ENCODE data around the gene PTPN4. TPM values are rescaled to one million over a fixed set of nuclear protein-coding genes. Genes with fewer than 3 reads are reported as not detected.
A peak's percentile ranks its signal among the peaks of the same experiment; 100 is the strongest.

PTPN4 gene
- polyA plus RNA-seq, 1 donor from 2014 or later: 22.0 TPM

GRCh38 chr2:119751706-119752105 lies 8.0 kb upstream of the PTPN4 start:
- Histone ChIP-seq H3K4me2 (ENCODE audit: low read length) (no peak overlapping the region), H4K20me1 (ENCODE audit: insufficient read depth) (no peaks in the 10 kb centered on the region), H3K9ac (ENCODE audit: low read length) (no peak overlapping the region), H3K9me3 (ENCODE audit: low read length) (no peaks in the 10 kb centered on the region), H3K9me2 (ENCODE audit: insufficient read depth, low read length) (no peaks in the 10 kb centered on the region), H2AFZ (ENCODE audit: low read depth, low read length) (no peak overlapping the region), H3K27me3 (ENCODE audit: insufficient read depth, low read depth, low read length) (no peaks in the 10 kb centered on the region), H3K79me2 (replicated peaks; ENCODE audit: insufficient read depth, low read length) (no peaks in the 10 kb centered on the region), H3K36me3 (ENCODE audit: insufficient read depth, low read length) (no peaks in the 10 kb centered on the region), H3K4me3 (ENCODE audit: low read length) (no peak overlapping the region), H3K27ac (ENCODE audit: low read length) (no peak overlapping the region), H3F3A (ENCODE audit: insufficient read depth, low read length, poor library complexity, severe bottlenecking) (no peaks in the 10 kb centered on the region)
- no peak for TF ChIP-seq POLR2AphosphoS5 (IDR thresholded peaks at IDR 0.05)
- TF ChIP-seq EZH2 (IDR thresholded peaks at IDR 0.05; ENCODE audit: borderline replicate concordance, insufficient read depth, low read length, poor library complexity, severe bottlenecking): no peak
- TF ChIP-seq TAF1 (IDR thresholded peaks at IDR 0.05; ENCODE audit: low read depth): no peak
- no peak for TF ChIP-seq REST (IDR thresholded peaks at IDR 0.05; ENCODE audit: borderline replicate concordance)
- no peak for TF ChIP-seq EP300 (conservative IDR thresholded peaks at IDR 0.05; ENCODE audit: poor library complexity, severe bottlenecking)
- TF ChIP-seq MXI1 (conservative IDR thresholded peaks at IDR 0.05; ENCODE audit: poor library complexity, severe bottlenecking): no peak
- TF ChIP-seq SMC3 (conservative IDR thresholded peaks at IDR 0.05; ENCODE audit: poor library complexity): no peak
- TF ChIP-seq CTCF (IDR thresholded peaks at IDR 0.05; ENCODE audit: poor library complexity, severe bottlenecking): no peak
- TF ChIP-seq RAD21 (conservative IDR thresholded peaks at IDR 0.05): no peak

- no peak overlapping the region for H3K4me2 ChIP-seq (ENCODE audit: low read length)
- H3K36me3 ChIP-seq (ENCODE audit: insufficient read depth, low read length): no peaks in the 10 kb centered on the region
- H3K9me3 ChIP-seq (ENCODE audit: low read length): no peaks in the 10 kb centered on the region
- H4K20me1 ChIP-seq (ENCODE audit: insufficient read depth): no peaks in the 10 kb centered on the region
- H3K79me2 ChIP-seq (replicated peaks; ENCODE audit: insufficient read depth, low read length): no peaks in the 10 kb centered on the region
- TF ChIP-seq SMC3 (conservative IDR thresholded peaks at IDR 0.05; ENCODE audit: poor library complexity): peak; percentile 78
- TF ChIP-seq CTCF (IDR thresholded peaks at IDR 0.05; ENCODE audit: poor library complexity, severe bottlenecking): peak; percentile 74
- peak; percentile 79 for TF ChIP-seq RAD21 (conservative IDR thresholded peaks at IDR 0.05)
- no peak for TF ChIP-seq EZH2 (IDR thresholded peaks at IDR 0.05; ENCODE audit: borderline replicate concordance, insufficient read depth, low read length, poor library complexity, severe bottlenecking)
- H3K9me2 ChIP-seq (ENCODE audit: insufficient read depth, low read length): no peaks in the 10 kb centered on the region
- no peaks in the 10 kb centered on the region for H3K27me3 ChIP-seq (ENCODE audit: insufficient read depth, low read depth, low read length)
- no peak overlapping the region for H3K9ac ChIP-seq (ENCODE audit: low read length)
- H3F3A ChIP-seq (ENCODE audit: insufficient read depth, low read length, poor library complexity, severe bottlenecking): no peaks in the 10 kb centered on the region
- H3K27ac ChIP-seq (ENCODE audit: low read length): no peak overlapping the region
- H3K4me3 ChIP-seq (ENCODE audit: low read length): no peak overlapping the region
- H2AFZ ChIP-seq (ENCODE audit: low read depth, low read length): no peak overlapping the region
These were observed 6.4 kb upstream of the PTPN4 start for GRCh38 chr2:119753041-119753929.

Measured in neural cell (in vitro differentiated cells).